ENCODE data around the gene TNS3. TPM values are rescaled to one million over a fixed set of nuclear protein-coding genes. Genes with fewer than 3 reads are reported as not detected.

TNS3 gene
- total and polyA plus RNA-seq, 9 of the 15 experiments (the other 6 are each of a cell fraction or from before 2014, with no cell fraction given) = 0.20 TPM; not detected in 8

- Histone ChIP-seq H3K79me2 (ENCODE audit: control insufficient read depth, insufficient read depth, low read length) (no peaks in the 10 kb centered on the region), H3K4me3 (no peak overlapping the region), H3K9ac (ENCODE audit: insufficient read depth in 1 of 2, low read depth in 2 of 2, low read length in 2 of 2) (no peak overlapping the region), H3K9me1 (ENCODE audit: control insufficient read depth, insufficient read depth, low read length) (peaks cover 3% of the 10 kb centered on the region), H2AFZ (ENCODE audit: low read depth, low read length) (no peak overlapping the region), H3K4me1 (replicated peaks in 1 of 2; ENCODE audit: control insufficient read depth in 2 of 2, insufficient read depth in 2 of 2, low read length in 2 of 2) (peaks cover 5 to 7% of the 10 kb centered on the region in 2 experiments; a peak in 2 of 5 replicates), H3K27ac (ENCODE audit: extremely low read depth, low read depth, low read length) (no peak overlapping the region), H3K9me3 (replicated peaks; ENCODE audit: control insufficient read depth, insufficient read depth, low read depth, low read length) (no peaks in the 10 kb centered on the region), H4K20me1 (replicated peaks; ENCODE audit: control insufficient read depth, insufficient read depth, low read length) (no peaks in the 10 kb centered on the region; the same call in 1 of the 2 replicates), H3K27me3 (ENCODE audit: control insufficient read depth in 2 of 2, insufficient read depth in 2 of 2, low read length in 2 of 2) (peaks cover 0 to 6% of the 10 kb centered on the region in 2 experiments; a peak in 1 of 5 replicates), H3K36me3 (ENCODE audit: control insufficient read depth, insufficient read depth, low read length) (no peaks in the 10 kb centered on the region), H3K4me2 (ENCODE audit: insufficient read depth, low read length) (no peak overlapping the region)
- DNase-seq (ENCODE audit: extremely low read depth in 1 of 4, low spot score in 3 of 4) (no peak), ATAC-seq (no peak), FAIRE-seq (no peak)
- no TSS peak for BruUV-seq (replicated peaks)
- ChIA-PET CTCF (ENCODE audit: low intra/inter-chr PET ratio) (interaction anchor here (1.1 to 1.3 kb wide), 2 partner anchors 554 to 889 kb away, joined by 3 to 7 read pairs; no protein-coding TSS in a partner anchor), POLR2A (interaction anchor here (1.0 kb wide), 1 partner anchor 79 kb away, joined by 3 read pairs; no protein-coding TSS in a partner anchor)
- intact Hi-C loops (cut with micrococcal nuclease) (loop anchor here (1.0 to 10.0 kb wide), 4 partner anchors 171 to 849 kb away; no protein-coding TSS in a partner anchor), in situ Hi-C loops (cut with MboI) (no loop called here)
- WGBS (ENCODE audit: insufficient coverage, low coverage, missing lambda C conversion rate) = 0% methylated on average over 4 of the region's 4 CpGs
- no peak for TF ChIP-seq PHB2 (IDR thresholded peaks at IDR 0.05; ENCODE audit: low read depth)
- no peak for TF ChIP-seq TAF7 (tag; IDR thresholded peaks at IDR 0.05)
- no peak for TF ChIP-seq POLR2AphosphoS2 (IDR thresholded peaks at IDR 0.05; ENCODE audit: low read length)
- no peak for TF ChIP-seq MLLT1 (IDR thresholded peaks at IDR 0.05)
- TF ChIP-seq TEAD1 (CRISPR knock-in tag; IDR thresholded peaks at IDR 0.05) = no peak
- no peak for TF ChIP-seq NCOA2 (IDR thresholded peaks at IDR 0.05; ENCODE audit: partially characterized antibody in 2 of 2)
- TF ChIP-seq GTF2F1 (IDR thresholded peaks at IDR 0.05; ENCODE audit: low read depth, low read length) = no peak
- no peak for TF ChIP-seq POLR2A (conservative IDR thresholded peaks at IDR 0.05)
- no peak for TF ChIP-seq STAT6 (CRISPR knock-in tag; IDR thresholded peaks at IDR 0.05)
- TF ChIP-seq ZNF507 (tag; conservative IDR thresholded peaks at IDR 0.05) = no peak
- no peak for TF ChIP-seq CREB3L1 (IDR thresholded peaks at IDR 0.05; ENCODE audit: borderline replicate concordance, low read depth)
- no peak for TF ChIP-seq POLR2H (tag; IDR thresholded peaks at IDR 0.05; ENCODE audit: low read depth)
- no peak for TF ChIP-seq UBTF (IDR thresholded peaks at IDR 0.05; ENCODE audit: borderline replicate concordance in 1 of 2, low read depth in 2 of 2, low read length in 2 of 2)
- TF ChIP-seq ELF1 (tag; IDR thresholded peaks at IDR 0.05) = no peak
Measured at GRCh38 chr7:47265621-47266020, 316.3 kb downstream of the TNS3 start.
